Vagina (tissue), 2 donors: ENCODE data around the gene GINS1. TPM values are rescaled to one million over a fixed set of nuclear protein-coding genes. Genes with fewer than 3 reads are reported as not detected.

ENCODE experiments used
- DNase-seq, 2 donors: peaks; one replicate each; pipeline ENCODE4 v3.0.0-alpha.2; 2017; ENCODE audit errors: extremely low spot score in 2 of 2
- H3K27ac ChIP-seq: fragments of 200-600 bp; sonication (generic); one replicate; pipeline ENCODE4 v1.5.1; 2019
- H3K27me3 ChIP-seq: fragments of 200-600 bp; sonication (generic); one replicate; pipeline ENCODE4 v1.5.1; 2019
- H3K36me3 ChIP-seq, 2 donors: fragments of 200-600 bp; sonication (generic); one replicate each; pipeline ENCODE4 v1.5.1; 2017 to 2019
- H3K4me1 ChIP-seq: fragments of 200-600 bp; sonication (generic); one replicate; pipeline ENCODE4 v1.5.1; 2019
- H3K4me3 ChIP-seq, 2 donors: fragments of 200-600 bp; sonication (generic); 1 replicate in 1 of 2; 2 replicates in 1 of 2; pipeline ENCODE4 v1.5.1; 2016 to 2019
- H3K9me3 ChIP-seq: fragments of 200-600 bp; sonication (generic); one replicate; pipeline ENCODE4 v1.5.1; 2019
- POLR2A ChIP-seq, 2 donors: fragments of 450-650 bp; IDR thresholded peaks; one replicate each; pipeline ENCODE4 v1.6.1; 2017; ENCODE audit warnings: antibody characterized with exemption in 2 of 2, mild to moderate bottlenecking in 2 of 2, moderate library complexity in 2 of 2
- POLR2AphosphoS5 ChIP-seq, 2 donors: sonication (generic); formaldehyde crosslinking; IDR thresholded peaks; one replicate each; pipeline ENCODE4 v1.9.0; 2017; ENCODE audit warnings: antibody characterized with exemption in 2 of 2, mild to moderate bottlenecking in 2 of 2, low read depth in 1 of 2; ENCODE audit not compliant: insufficient read depth in 1 of 2
- intact Hi-C: fragments of 100-400 bp; cut with DNase I; formaldehyde crosslinking; loops from one replicate; pipeline ENCODE4 v1.15.1; 2023
- total RNA-seq: library from RNA; depleted of rRNA; stranded (reverse); fragments of >200 nt; gene quantifications from one replicate; pipeline ENCODE4 v1.2.3, GENCODE V29; 2016
- TF ChIP-seq, protein P1 (sequence below), 3 experiments: fragments of 450-650 bp in 2 of 3; fragments of 200-600 bp in 1 of 3; sonication (generic) in 1 of 3; IDR thresholded peaks; one replicate each; pipeline ENCODE4 v1.5.1; 2017 to 2019; ENCODE audit warnings: antibody characterized with exemption in 3 of 3, mild to moderate bottlenecking in 2 of 3, moderate library complexity in 2 of 3

The GINS1 gene
- total RNA-seq, 1 donor from 2014 or later, result 2.0 TPM

DNA sequence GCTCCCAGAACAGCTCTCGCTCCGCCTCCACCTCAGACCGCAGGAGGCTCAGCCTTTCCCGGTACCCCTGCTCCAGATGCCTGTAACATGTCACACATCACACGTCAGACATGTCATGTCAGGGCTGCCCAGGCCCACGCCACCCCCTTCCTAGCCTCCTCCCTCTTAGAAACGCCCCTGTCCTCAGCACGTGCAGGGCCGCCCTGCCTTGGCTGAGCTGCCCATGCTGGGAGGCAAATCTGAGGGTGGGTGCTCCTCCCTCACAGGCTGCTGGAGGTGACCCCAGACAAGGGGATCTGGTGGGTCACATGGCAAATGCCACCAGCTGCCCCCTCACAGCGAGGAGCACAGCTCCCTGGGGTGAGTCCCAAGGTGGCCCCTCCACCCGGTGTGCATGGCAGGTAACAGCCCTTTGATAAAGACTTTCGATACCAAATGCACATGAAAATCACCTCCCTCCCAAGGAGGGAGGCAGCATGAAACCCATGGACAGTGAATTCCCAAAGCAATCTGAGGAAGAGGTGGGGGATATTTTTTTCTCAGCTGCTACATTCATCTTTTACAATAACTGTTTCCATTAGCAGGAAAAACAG is 84.1 kb downstream of the GINS1 start:
- no peaks in the 10 kb centered on the region for H3K4me1 ChIP-seq
- intact Hi-C loops, result no loop called here
- H3K27me3 ChIP-seq, result no peaks in the 10 kb centered on the region
- H3K4me3 ChIP-seq, result no peak overlapping the region
- DNase-seq, result no peak
- no peak overlapping the region for H3K27ac ChIP-seq
- no peaks in the 10 kb centered on the region for H3K9me3 ChIP-seq
- H3K36me3 ChIP-seq, result no peaks in the 10 kb centered on the region
- no peak for TF ChIP-seq POLR2A (IDR thresholded peaks at IDR 0.05)
- TF ChIP-seq, protein P1, sequence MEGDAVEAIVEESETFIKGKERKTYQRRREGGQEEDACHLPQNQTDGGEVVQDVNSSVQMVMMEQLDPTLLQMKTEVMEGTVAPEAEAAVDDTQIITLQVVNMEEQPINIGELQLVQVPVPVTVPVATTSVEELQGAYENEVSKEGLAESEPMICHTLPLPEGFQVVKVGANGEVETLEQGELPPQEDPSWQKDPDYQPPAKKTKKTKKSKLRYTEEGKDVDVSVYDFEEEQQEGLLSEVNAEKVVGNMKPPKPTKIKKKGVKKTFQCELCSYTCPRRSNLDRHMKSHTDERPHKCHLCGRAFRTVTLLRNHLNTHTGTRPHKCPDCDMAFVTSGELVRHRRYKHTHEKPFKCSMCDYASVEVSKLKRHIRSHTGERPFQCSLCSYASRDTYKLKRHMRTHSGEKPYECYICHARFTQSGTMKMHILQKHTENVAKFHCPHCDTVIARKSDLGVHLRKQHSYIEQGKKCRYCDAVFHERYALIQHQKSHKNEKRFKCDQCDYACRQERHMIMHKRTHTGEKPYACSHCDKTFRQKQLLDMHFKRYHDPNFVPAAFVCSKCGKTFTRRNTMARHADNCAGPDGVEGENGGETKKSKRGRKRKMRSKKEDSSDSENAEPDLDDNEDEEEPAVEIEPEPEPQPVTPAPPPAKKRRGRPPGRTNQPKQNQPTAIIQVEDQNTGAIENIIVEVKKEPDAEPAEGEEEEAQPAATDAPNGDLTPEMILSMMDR (IDR thresholded peaks at IDR 0.05), result no peak
- no peak for TF ChIP-seq POLR2AphosphoS5 (IDR thresholded peaks at IDR 0.05; ENCODE audit: insufficient read depth in 1 of 2, low read depth in 1 of 2)

DNA sequence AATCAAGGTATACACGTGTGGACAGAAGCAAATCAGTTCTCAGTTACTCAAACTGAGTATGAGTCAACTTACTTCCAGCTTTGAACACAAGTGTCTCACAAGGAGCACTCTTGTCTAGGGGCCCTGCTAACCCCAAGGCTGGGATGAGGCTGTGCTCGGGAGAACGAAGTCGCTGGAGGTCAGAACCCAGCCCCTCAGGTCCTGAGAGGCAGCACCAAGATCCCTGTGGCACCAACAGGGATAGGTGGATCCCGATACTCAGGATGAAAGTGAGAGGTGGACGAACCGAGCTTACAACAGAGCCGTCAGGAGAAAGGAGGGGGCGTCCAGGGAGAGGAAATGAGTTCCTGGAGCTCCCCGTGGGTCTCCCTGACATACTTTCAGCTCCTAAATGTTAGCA is 85.7 kb downstream of the GINS1 start:
- H3K4me1 ChIP-seq, result no peaks in the 10 kb centered on the region
- no peaks in the 10 kb centered on the region for H3K27me3 ChIP-seq
- TF ChIP-seq POLR2A (IDR thresholded peaks at IDR 0.05) (no peak), POLR2AphosphoS5 (IDR thresholded peaks at IDR 0.05; ENCODE audit: insufficient read depth in 1 of 2, low read depth in 1 of 2) (no peak)
- TF ChIP-seq, protein P1 (IDR thresholded peaks at IDR 0.05), result no peak
- no peak overlapping the region for H3K27ac ChIP-seq
- no peaks in the 10 kb centered on the region for H3K36me3 ChIP-seq
- intact Hi-C loops, result no loop called here
- no peak overlapping the region for H3K4me3 ChIP-seq
- DNase-seq, result no peak
- H3K9me3 ChIP-seq, result no peaks in the 10 kb centered on the region

DNA sequence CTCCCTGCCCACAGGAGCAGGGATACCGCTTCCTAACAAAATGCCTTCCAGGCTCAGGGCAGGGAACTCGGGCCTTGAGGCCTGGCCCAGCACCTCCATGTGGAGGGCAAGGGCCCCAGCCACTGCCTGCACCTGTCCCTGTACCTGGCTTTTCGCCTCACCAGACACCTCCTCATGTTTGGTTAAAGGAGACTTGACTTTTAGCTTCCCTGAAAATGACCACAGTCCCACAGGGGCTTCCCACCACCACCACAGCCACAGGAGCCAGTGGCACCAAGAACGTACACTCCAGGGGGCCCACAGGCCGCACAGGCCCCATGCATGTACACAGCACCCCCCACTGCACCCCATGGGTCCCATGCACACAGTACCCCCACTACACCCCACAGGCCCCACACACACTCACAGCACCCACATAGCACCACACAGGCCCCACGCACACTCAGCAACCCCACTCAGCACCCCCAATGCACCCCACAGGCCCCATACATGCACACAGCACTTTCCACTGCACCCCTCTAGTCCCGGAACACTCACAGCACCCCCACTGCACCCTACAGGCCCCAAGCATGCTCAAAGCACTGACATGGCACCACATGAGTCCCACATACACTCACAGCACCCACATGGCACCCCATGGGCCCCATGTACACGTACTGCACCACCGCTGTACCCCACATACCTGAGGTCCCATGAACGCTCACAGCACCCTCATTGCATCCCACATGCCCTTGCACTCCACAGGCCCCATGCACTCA is 86.5 kb downstream of the GINS1 start:
- TF ChIP-seq, protein P1 (IDR thresholded peaks at IDR 0.05), result no peak
- TF ChIP-seq POLR2AphosphoS5 (IDR thresholded peaks at IDR 0.05; ENCODE audit: insufficient read depth in 1 of 2, low read depth in 1 of 2) (no peak), POLR2A (IDR thresholded peaks at IDR 0.05) (no peak)
- no peak for DNase-seq
- no peaks in the 10 kb centered on the region for H3K4me1 ChIP-seq
- no peak overlapping the region for H3K27ac ChIP-seq
- H3K27me3 ChIP-seq, result no peaks in the 10 kb centered on the region
- H3K36me3 ChIP-seq, result no peaks in the 10 kb centered on the region
- H3K9me3 ChIP-seq, result no peaks in the 10 kb centered on the region
- intact Hi-C loops, result no loop called here
- no peak overlapping the region for H3K4me3 ChIP-seq

DNA sequence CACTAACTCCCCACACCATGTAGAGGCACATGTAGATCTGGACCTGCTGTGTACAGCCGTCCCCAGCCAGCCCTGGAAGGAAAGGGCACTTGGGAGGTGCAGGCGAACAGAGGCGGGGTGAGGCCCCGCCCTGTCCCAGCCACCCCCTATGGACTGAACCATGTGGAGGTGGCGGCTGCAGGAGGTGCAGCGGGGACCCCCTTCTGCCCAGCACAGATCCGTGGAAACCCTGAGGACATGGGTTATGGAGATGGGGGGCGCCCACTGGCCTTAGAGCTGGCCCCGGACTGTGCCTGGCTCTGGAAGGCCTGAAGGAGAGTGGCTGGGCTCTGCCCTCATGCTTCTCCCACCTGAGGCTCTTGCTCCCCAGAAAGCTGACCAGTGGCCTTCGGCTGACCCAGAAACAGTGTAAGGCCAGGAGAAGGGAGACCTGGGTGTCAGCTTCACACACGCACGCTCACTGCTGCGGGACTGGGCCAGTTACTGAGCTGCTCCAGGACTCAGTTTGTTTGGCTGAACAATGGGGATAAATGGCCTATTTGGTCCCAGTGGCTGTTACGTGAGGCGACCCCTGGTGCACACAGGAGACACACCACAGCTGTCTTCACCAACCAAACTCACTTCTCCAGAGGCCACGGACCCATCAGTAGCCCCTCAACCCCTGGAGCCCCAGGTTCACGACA is 87.2 kb downstream of the GINS1 start:
- Histone ChIP-seq H3K27me3 (no peaks in the 10 kb centered on the region), H3K4me3 (no peak overlapping the region), H3K36me3 (no peaks in the 10 kb centered on the region), H3K27ac (no peak overlapping the region), H3K9me3 (no peaks in the 10 kb centered on the region), H3K4me1 (no peaks in the 10 kb centered on the region)
- intact Hi-C loops, result no loop called here
- DNase-seq, result no peak
- TF ChIP-seq POLR2A (IDR thresholded peaks at IDR 0.05), result no peak
- TF ChIP-seq, protein P1 (IDR thresholded peaks at IDR 0.05), result no peak
- no peak for TF ChIP-seq POLR2AphosphoS5 (IDR thresholded peaks at IDR 0.05; ENCODE audit: insufficient read depth in 1 of 2, low read depth in 1 of 2)
